Liver (tissue), 9 donors: Measurements from ENCODE around the gene LPO. TPM values are rescaled to one million over a fixed set of nuclear protein-coding genes. Genes with fewer than 3 reads are reported as not detected.

Source experiments
- DNase-seq: peaks from one replicate; pipeline ENCODE4 v3.0.0-alpha.2; 2017; ENCODE audit warnings: low spot score
- H3K27ac ChIP-seq, 2 donors: one replicate each; pipeline ENCODE4 v1.7.0; 2013; ENCODE audit warnings: inconsistent platforms in 2 of 2, low read length in 2 of 2, control low read depth in 1 of 2, low read depth in 1 of 2, mild to moderate bottlenecking in 1 of 2
- H3K27me3 ChIP-seq, 4 donors: one replicate each; pipeline versions ENCODE4 v1.6.1 to v1.7.0; 2013; ENCODE audit warnings: low read length in 3 of 4, inconsistent platforms in 1 of 4, mild to moderate bottlenecking in 1 of 4, moderate library complexity in 1 of 4; ENCODE audit not compliant: control insufficient read depth in 4 of 4, insufficient read depth in 4 of 4
- H3K36me3 ChIP-seq, 4 donors: one replicate each; pipeline versions ENCODE4 v1.6.1 to v1.7.0; 2013; ENCODE audit warnings: low read length in 3 of 4, mild to moderate bottlenecking in 3 of 4, low read depth in 1 of 4, moderate library complexity in 1 of 4; ENCODE audit not compliant: control insufficient read depth in 4 of 4, insufficient read depth in 3 of 4
- H3K4me1 ChIP-seq, 4 donors: one replicate each; pipeline versions ENCODE4 v1.6.1 to v1.7.0; 2013; ENCODE audit warnings: low read length in 3 of 4, mild to moderate bottlenecking in 3 of 4, moderate library complexity in 1 of 4; ENCODE audit not compliant: control insufficient read depth in 4 of 4, insufficient read depth in 4 of 4
- H3K4me3 ChIP-seq, 3 donors: one replicate each; pipeline versions ENCODE4 v1.6.1 to v1.7.0; 2013; ENCODE audit warnings: low read length in 3 of 3, control low read depth in 1 of 3, low read depth in 1 of 3, mild to moderate bottlenecking in 1 of 3
- H3K9ac ChIP-seq, 2 donors: one replicate each; pipeline ENCODE4 v1.7.0; 2013; ENCODE audit warnings: low read length in 2 of 2, mild to moderate bottlenecking in 2 of 2, moderate library complexity in 2 of 2, control low read depth in 1 of 2, low read depth in 1 of 2
- H3K9me3 ChIP-seq, 4 donors: one replicate each; pipeline versions ENCODE4 v1.6.1 to v1.7.0; 2013; ENCODE audit warnings: low read length in 3 of 4; ENCODE audit not compliant: control insufficient read depth in 4 of 4
- CTCF ChIP-seq: fragments of 150-350 bp; IDR thresholded peaks from 2 replicates; pipeline ENCODE4 v1.5.1; 2017; ENCODE audit warnings: improper control_type of control experiment, low read depth, low read length; ENCODE audit not compliant: missing input control
- EGR1 ChIP-seq, 2 donors: IDR thresholded peaks; 2 replicates each; pipeline ENCODE4 v1.6.1; 2016 to 2018; ENCODE audit warnings: antibody characterized with exemption in 2 of 2, low read depth in 2 of 2
- FOXA1 ChIP-seq: IDR thresholded peaks from 2 replicates; pipeline ENCODE4 v1.6.1; 2016; ENCODE audit warnings: antibody characterized with exemption
- FOXA2 ChIP-seq: IDR thresholded peaks from 2 replicates; pipeline ENCODE4 v1.6.1; 2016; ENCODE audit warnings: antibody characterized with exemption
- GABPA ChIP-seq, 2 donors: IDR thresholded peaks in 1 of 2; conservative IDR thresholded peaks in 1 of 2; 2 replicates each; pipeline ENCODE4 v1.6.1; 2016; ENCODE audit warnings: antibody characterized with exemption in 2 of 2, mild to moderate bottlenecking in 1 of 2, moderate library complexity in 1 of 2
- HNF4A ChIP-seq, 2 donors: conservative IDR thresholded peaks; 2 replicates each; pipeline ENCODE4 v1.6.1; 2016; ENCODE audit warnings: antibody characterized with exemption in 2 of 2, mild to moderate bottlenecking in 2 of 2
- HNF4G ChIP-seq: IDR thresholded peaks from 2 replicates; pipeline ENCODE4 v1.6.1; 2016; ENCODE audit warnings: antibody characterized with exemption
- JUND ChIP-seq, 2 donors: IDR thresholded peaks; 2 replicates each; pipeline ENCODE4 v1.6.1; 2016; ENCODE audit warnings: antibody characterized with exemption in 2 of 2
- MAX ChIP-seq: IDR thresholded peaks from 2 replicates; pipeline ENCODE4 v1.6.1; 2016; ENCODE audit warnings: antibody characterized with exemption
- NR2F2 ChIP-seq: IDR thresholded peaks from 2 replicates; pipeline ENCODE4 v1.6.1; 2016; ENCODE audit warnings: antibody characterized with exemption
- RAD21 ChIP-seq, 2 donors: IDR thresholded peaks; 2 replicates each; pipeline ENCODE4 v1.6.1; 2016; ENCODE audit warnings: antibody characterized with exemption in 2 of 2, mild to moderate bottlenecking in 2 of 2
- RXRA ChIP-seq, 2 donors: IDR thresholded peaks; 2 replicates each; pipeline ENCODE4 v1.6.1; 2017 to 2018; ENCODE audit warnings: antibody characterized with exemption in 2 of 2, mild to moderate bottlenecking in 1 of 2
- SP1 ChIP-seq: IDR thresholded peaks from 2 replicates; pipeline ENCODE4 v1.6.1; 2018; ENCODE audit warnings: antibody characterized with exemption, mild to moderate bottlenecking
- TAF1 ChIP-seq: conservative IDR thresholded peaks from 2 replicates; pipeline ENCODE4 v1.6.1; 2016; ENCODE audit warnings: antibody characterized with exemption, mild to moderate bottlenecking
- YY1 ChIP-seq: IDR thresholded peaks from 2 replicates; pipeline ENCODE4 v1.6.1; 2016; ENCODE audit warnings: antibody characterized with exemption, mild to moderate bottlenecking
- WGBS: extraction: QIAGEN DNeasy Blood & Tissue Kit; methylation state at CpG from one replicate; pipeline ENCODE4 v1.1.7; 2013; 5-methylcytosine and 5-hydroxymethylcytosine counted together
- polyA plus RNA-seq, 2 donors: library from polyadenylated mRNA; stranded (reverse) in 1 of 2; unstranded in 1 of 2; fragments of 200-250 nt in 1 of 2; fragments of >200 nt in 1 of 2; fragmentation: Nextera tagmentation in 1 of 2; extraction: Ambion mirVana in 1 of 2; gene quantifications; one replicate each; pipeline versions ENCODE4 v1.2.1 to v1.2.3, GENCODE V29; 2013 to 2015
- total RNA-seq, 2 donors: library from RNA; depleted of rRNA; stranded (reverse); fragments of >200 nt; gene quantifications; one replicate each; pipeline ENCODE4 v1.2.3, GENCODE V29; 2014
- TF ChIP-seq, protein P1 (sequence below): IDR thresholded peaks from 2 replicates; pipeline ENCODE4 v1.6.1; 2016; ENCODE audit warnings: antibody characterized with exemption
- TF ChIP-seq, protein P2 (sequence below): IDR thresholded peaks from 2 replicates; pipeline ENCODE4 v1.6.1; 2016; ENCODE audit warnings: antibody characterized with exemption
- TF ChIP-seq, protein P3 (sequence below): IDR thresholded peaks from 2 replicates; pipeline ENCODE4 v1.6.1; 2016; ENCODE audit warnings: antibody characterized with exemption, mild to moderate bottlenecking
- donor health status: healthy.
- donor health status: healthy.
- donor health status: healthy.
- donor health status: healthy.
- donor health status: healthy.

Gene LPO
- total and polyA plus RNA-seq, 4 donors: not detected

DNA sequence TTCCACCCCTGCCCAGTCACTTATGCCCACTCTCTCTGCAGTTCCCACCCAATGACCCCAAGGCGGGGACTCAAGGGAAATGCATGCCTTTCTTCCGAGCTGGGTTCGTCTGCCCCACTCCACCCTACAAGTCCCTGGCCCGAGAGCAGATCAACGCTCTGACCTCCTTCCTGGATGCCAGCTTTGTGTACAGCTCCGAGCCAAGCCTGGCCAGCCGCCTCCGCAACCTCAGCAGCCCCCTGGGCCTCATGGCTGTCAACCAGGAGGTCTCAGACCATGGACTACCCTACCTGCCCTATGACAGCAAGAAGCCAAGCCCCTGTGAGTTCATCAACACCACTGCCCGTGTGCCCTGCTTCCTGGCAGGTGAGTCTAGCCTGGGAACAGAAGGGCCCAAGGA lies 13.8 kb downstream of the LPO start:
- Histone ChIP-seq H3K4me3 (no peak overlapping the region), H3K27ac (no peak overlapping the region), H3K9me3 (no peaks in the 10 kb centered on the region), H3K36me3 (no peaks in the 10 kb centered on the region), H3K4me1 (peaks cover 0 to 19% (median 10%) of the 10 kb centered on the region in 4 donors), H3K27me3 (peaks cover 0 to 6% (median under 1%) of the 10 kb centered on the region in 4 donors), H3K9ac (no peak overlapping the region)
- TF ChIP-seq TAF1 (no peak), HNF4G (no peak), MAX (no peak), GABPA (IDR thresholded peaks at IDR 0.05 in 1 of 2, conservative IDR thresholded peaks at IDR 0.05 in 1 of 2) (no peak), FOXA1 (no peak), RAD21 (IDR thresholded peaks at IDR 0.05) (no peak), EGR1 (IDR thresholded peaks at IDR 0.05; ENCODE audit: low read depth in 2 of 2) (no peak), FOXA2 (no peak), RXRA (IDR thresholded peaks at IDR 0.05) (no peak), JUND (IDR thresholded peaks at IDR 0.05) (no peak), SP1 (no peak), YY1 (no peak), NR2F2 (no peak), HNF4A (conservative IDR thresholded peaks at IDR 0.05) (no peak)
- TF ChIP-seq, protein P1, sequence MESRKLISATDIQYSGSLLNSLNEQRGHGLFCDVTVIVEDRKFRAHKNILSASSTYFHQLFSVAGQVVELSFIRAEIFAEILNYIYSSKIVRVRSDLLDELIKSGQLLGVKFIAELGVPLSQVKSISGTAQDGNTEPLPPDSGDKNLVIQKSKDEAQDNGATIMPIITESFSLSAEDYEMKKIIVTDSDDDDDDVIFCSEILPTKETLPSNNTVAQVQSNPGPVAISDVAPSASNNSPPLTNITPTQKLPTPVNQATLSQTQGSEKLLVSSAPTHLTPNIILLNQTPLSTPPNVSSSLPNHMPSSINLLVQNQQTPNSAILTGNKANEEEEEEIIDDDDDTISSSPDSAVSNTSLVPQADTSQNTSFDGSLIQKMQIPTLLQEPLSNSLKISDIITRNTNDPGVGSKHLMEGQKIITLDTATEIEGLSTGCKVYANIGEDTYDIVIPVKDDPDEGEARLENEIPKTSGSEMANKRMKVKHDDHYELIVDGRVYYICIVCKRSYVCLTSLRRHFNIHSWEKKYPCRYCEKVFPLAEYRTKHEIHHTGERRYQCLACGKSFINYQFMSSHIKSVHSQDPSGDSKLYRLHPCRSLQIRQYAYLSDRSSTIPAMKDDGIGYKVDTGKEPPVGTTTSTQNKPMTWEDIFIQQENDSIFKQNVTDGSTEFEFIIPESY: no peak
- TF ChIP-seq, protein P2, sequence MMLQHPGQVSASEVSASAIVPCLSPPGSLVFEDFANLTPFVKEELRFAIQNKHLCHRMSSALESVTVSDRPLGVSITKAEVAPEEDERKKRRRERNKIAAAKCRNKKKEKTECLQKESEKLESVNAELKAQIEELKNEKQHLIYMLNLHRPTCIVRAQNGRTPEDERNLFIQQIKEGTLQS: no peak
- 78% methylated on average over 9 of the region's 9 CpGs for WGBS
- peak; percentile 24 for DNase-seq

DNA sequence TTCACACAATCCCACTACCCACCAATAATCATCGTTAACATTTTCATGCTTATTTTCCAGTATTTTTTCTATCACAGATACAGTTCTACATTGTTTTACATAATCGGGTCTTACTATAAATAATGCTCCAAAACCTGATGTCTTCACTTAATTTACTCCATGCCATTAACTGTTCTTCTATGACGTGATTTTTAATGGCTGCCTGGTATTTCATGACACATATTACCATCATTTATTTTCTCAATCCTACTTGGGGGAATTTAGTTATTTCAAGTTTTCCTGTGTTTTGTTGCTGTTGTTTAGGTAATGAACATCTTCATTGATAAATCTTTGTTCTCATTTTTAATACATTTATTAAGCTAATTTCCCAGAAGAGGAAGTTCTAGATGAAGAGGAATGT lies 14.7 kb downstream of the LPO start:
- 83% methylated on average over 3 of the region's 3 CpGs for WGBS
- no peak overlapping the region for H3K9ac ChIP-seq
- no peaks in the 10 kb centered on the region for H3K9me3 ChIP-seq
- peaks cover 0 to 6% (median 0%) of the 10 kb centered on the region in 4 donors for H3K27me3 ChIP-seq
- no peak overlapping the region for H3K27ac ChIP-seq
- H3K4me3 ChIP-seq: no peak overlapping the region
- TF ChIP-seq FOXA2 (no peak), TAF1 (no peak)
- peaks cover 0 to 19% (median 10%) of the 10 kb centered on the region in 4 donors for H3K4me1 ChIP-seq
- no peaks in the 10 kb centered on the region for H3K36me3 ChIP-seq
- no peak for DNase-seq

- Histone ChIP-seq H3K9me3 (no peaks in the 10 kb centered on the region), H3K4me1 (peaks cover 0 to 8% (median 3%) of the 10 kb centered on the region in 4 donors), H3K4me3 (no peak overlapping the region), H3K27me3 (peaks cover 0 to 6% (median 0%) of the 10 kb centered on the region in 4 donors), H3K27ac (no peak overlapping the region), H3K36me3 (no peaks in the 10 kb centered on the region), H3K9ac (no peak overlapping the region)
- peak; percentile 19 for DNase-seq
- WGBS: 20% methylated on average over 8 of the region's 8 CpGs
- TF ChIP-seq CTCF (no peak), MAX (no peak), JUND (IDR thresholded peaks at IDR 0.05) (no peak), TAF1 (no peak), GABPA (IDR thresholded peaks at IDR 0.05 in 1 of 2, conservative IDR thresholded peaks at IDR 0.05 in 1 of 2) (no peak), HNF4A (conservative IDR thresholded peaks at IDR 0.05) (no peak), FOXA1 (no peak), YY1 (no peak), RAD21 (IDR thresholded peaks at IDR 0.05) (no peak), NR2F2 (no peak)
- TF ChIP-seq, protein P1: no peak
- TF ChIP-seq, protein P3, sequence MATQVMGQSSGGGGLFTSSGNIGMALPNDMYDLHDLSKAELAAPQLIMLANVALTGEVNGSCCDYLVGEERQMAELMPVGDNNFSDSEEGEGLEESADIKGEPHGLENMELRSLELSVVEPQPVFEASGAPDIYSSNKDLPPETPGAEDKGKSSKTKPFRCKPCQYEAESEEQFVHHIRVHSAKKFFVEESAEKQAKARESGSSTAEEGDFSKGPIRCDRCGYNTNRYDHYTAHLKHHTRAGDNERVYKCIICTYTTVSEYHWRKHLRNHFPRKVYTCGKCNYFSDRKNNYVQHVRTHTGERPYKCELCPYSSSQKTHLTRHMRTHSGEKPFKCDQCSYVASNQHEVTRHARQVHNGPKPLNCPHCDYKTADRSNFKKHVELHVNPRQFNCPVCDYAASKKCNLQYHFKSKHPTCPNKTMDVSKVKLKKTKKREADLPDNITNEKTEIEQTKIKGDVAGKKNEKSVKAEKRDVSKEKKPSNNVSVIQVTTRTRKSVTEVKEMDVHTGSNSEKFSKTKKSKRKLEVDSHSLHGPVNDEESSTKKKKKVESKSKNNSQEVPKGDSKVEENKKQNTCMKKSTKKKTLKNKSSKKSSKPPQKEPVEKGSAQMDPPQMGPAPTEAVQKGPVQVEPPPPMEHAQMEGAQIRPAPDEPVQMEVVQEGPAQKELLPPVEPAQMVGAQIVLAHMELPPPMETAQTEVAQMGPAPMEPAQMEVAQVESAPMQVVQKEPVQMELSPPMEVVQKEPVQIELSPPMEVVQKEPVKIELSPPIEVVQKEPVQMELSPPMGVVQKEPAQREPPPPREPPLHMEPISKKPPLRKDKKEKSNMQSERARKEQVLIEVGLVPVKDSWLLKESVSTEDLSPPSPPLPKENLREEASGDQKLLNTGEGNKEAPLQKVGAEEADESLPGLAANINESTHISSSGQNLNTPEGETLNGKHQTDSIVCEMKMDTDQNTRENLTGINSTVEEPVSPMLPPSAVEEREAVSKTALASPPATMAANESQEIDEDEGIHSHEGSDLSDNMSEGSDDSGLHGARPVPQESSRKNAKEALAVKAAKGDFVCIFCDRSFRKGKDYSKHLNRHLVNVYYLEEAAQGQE: no peak
These were observed 16.4 kb downstream of the LPO start for GRCh38 chr17:58254803-58255202.
